GM23338 (cell line): Measurements from ENCODE around the gene LAPTM5. TPM values are rescaled to one million over a fixed set of nuclear protein-coding genes. Genes with fewer than 3 reads are reported as not detected.

Source experiments
- ATAC-seq: fragments of 200-7000 bp; cut with Tn5 transposase; 3 replicates; pipeline ENCODE4 v1.9.1; 2020
- DNase-seq: peaks from one replicate; pipeline ENCODE4 v3.0.0-alpha.2; 2015; ENCODE audit warnings: low spot score
- H2AFZ ChIP-seq: fragments of 200-600 bp; sonication (generic); 2 replicates; pipeline ENCODE4 v1.8.0; 2016; ENCODE audit warnings: antibody characterized with exemption, mild to moderate bottlenecking, moderate library complexity
- H3F3A ChIP-seq: fragments of 200-600 bp; sonication (generic); replicated peaks from 2 replicates; pipeline ENCODE4 v1.8.0; 2017; ENCODE audit warnings: antibody characterized with exemption, mixed run types, low read depth
- H3K27ac ChIP-seq: fragments of 200-600 bp; sonication (generic); 2 replicates; pipeline ENCODE4 v1.6.1; 2016; ENCODE audit warnings: low read depth
- H3K27me3 ChIP-seq: fragments of 200-600 bp; sonication (generic); 2 replicates; pipeline ENCODE4 v1.8.0; 2016; ENCODE audit warnings: mild to moderate bottlenecking, mixed run types, moderate library complexity; ENCODE audit not compliant: insufficient read depth
- H3K36me3 ChIP-seq: fragments of 200-600 bp; sonication (generic); 2 replicates; pipeline ENCODE4 v1.8.0; 2016; ENCODE audit warnings: mild to moderate bottlenecking; ENCODE audit not compliant: insufficient read depth
- H3K4me1 ChIP-seq: fragments of 200-600 bp; sonication (generic); 2 replicates; pipeline ENCODE4 v1.8.0; 2016; ENCODE audit warnings: mild to moderate bottlenecking, moderate library complexity; ENCODE audit not compliant: insufficient read depth
- H3K4me2 ChIP-seq: fragments of 200-600 bp; sonication (generic); 2 replicates; pipeline ENCODE4 v1.7.1; 2017; ENCODE audit warnings: mixed run types
- H3K4me3 ChIP-seq: fragments of 200-600 bp; sonication (generic); 2 replicates; pipeline ENCODE4 v1.6.1; 2016; ENCODE audit warnings: mixed run types
- H3K79me2 ChIP-seq: fragments of 200-600 bp; sonication (generic); replicated peaks from 2 replicates; pipeline ENCODE4 v1.8.0; 2017; ENCODE audit warnings: mild to moderate bottlenecking; ENCODE audit not compliant: insufficient read depth
- H3K9me2 ChIP-seq: fragments of 200-600 bp; sonication (generic); 2 replicates; pipeline ENCODE4 v1.8.0; 2017; ENCODE audit not compliant: insufficient read depth
- H4K20me1 ChIP-seq: fragments of 200-600 bp; sonication (generic); replicated peaks from 2 replicates; pipeline ENCODE4 v1.8.0; 2017; ENCODE audit warnings: mild to moderate bottlenecking; ENCODE audit not compliant: insufficient read depth
- H3K27ac Mint-ChIP-seq: 2 replicates; pipeline ENCODE4 v1.8.0; 2020; ENCODE audit warnings: inconsistent platforms, mild to moderate bottlenecking, moderate library complexity, mixed read lengths
- H3K27me3 Mint-ChIP-seq: 3 replicates; pipeline ENCODE4 v1.8.0; 2022; ENCODE audit warnings: low read depth, mild to moderate bottlenecking, moderate library complexity, mixed read lengths, inconsistent platforms; ENCODE audit not compliant: insufficient read depth, poor library complexity
- H3K36me3 Mint-ChIP-seq: 3 replicates; pipeline ENCODE4 v1.8.0; 2021; ENCODE audit warnings: low read depth, mild to moderate bottlenecking, inconsistent platforms, moderate library complexity, mixed read lengths
- H3K4me1 Mint-ChIP-seq: 3 replicates; pipeline ENCODE4 v1.8.0; 2020; ENCODE audit warnings: mild to moderate bottlenecking, inconsistent platforms, mixed read lengths
- H3K4me3 Mint-ChIP-seq: 3 replicates; pipeline ENCODE4 v1.8.0; 2021; ENCODE audit warnings: moderate library complexity, mild to moderate bottlenecking, inconsistent platforms, mixed read lengths
- H3K9me3 Mint-ChIP-seq: 3 replicates; pipeline ENCODE4 v1.8.0; 2020; ENCODE audit warnings: moderate library complexity, mild to moderate bottlenecking, inconsistent platforms, mixed read lengths
- CREB1 ChIP-seq: fragments of 250-450 bp; sonication (Bioruptor Pico); IDR thresholded peaks from 2 replicates; pipeline ENCODE4 v1.5.0; 2020; ENCODE audit warnings: low read depth, mild to moderate bottlenecking, moderate library complexity
- ETS1 ChIP-seq: IDR thresholded peaks from 2 replicates; pipeline ENCODE4 v1.6.1; 2016; ENCODE audit warnings: antibody characterized with exemption
- EZH2 ChIP-seq: fragments of 200-600 bp; sonication (generic); IDR thresholded peaks from one replicate; pipeline ENCODE4 v1.8.0; 2017; ENCODE audit warnings: antibody characterized with exemption, mild to moderate bottlenecking, low read depth; ENCODE audit not compliant: unreplicated experiment
- EZH2phosphoT487 ChIP-seq: fragments of 200-600 bp; sonication (generic); IDR thresholded peaks from one replicate; pipeline ENCODE4 v1.8.1; 2018; ENCODE audit warnings: antibody characterized with exemption; ENCODE audit not compliant: unreplicated experiment
- JUNB ChIP-seq: IDR thresholded peaks from one replicate; pipeline ENCODE4 v1.6.1; 2016; ENCODE audit warnings: antibody characterized with exemption; ENCODE audit not compliant: unreplicated experiment
- NANOG ChIP-seq: IDR thresholded peaks from 2 replicates; pipeline ENCODE4 v1.6.1; 2016; ENCODE audit warnings: antibody characterized with exemption, borderline replicate concordance
- STAT1 ChIP-seq: IDR thresholded peaks from one replicate; pipeline ENCODE4 v1.6.1; 2016; ENCODE audit warnings: antibody characterized with exemption; ENCODE audit not compliant: unreplicated experiment
- ZNF114 ChIP-seq: fragments of 250-450 bp; sonication (Bioruptor Pico); IDR thresholded peaks from 2 replicates; pipeline ENCODE4 v1.5.0; 2020; ENCODE audit warnings: mild to moderate bottlenecking, moderate library complexity
- polyA plus RNA-seq: library from polyadenylated mRNA; unstranded; fragments of >200 nt; fragmentation: Nextera tagmentation; extraction: Ambion mirVana; gene quantifications from 2 replicates; pipeline ENCODE4 v1.2.1, GENCODE V29; 2016
- total RNA-seq: library from RNA; depleted of rRNA; stranded (reverse); fragments of >200 nt; shearing (Covaris generic); gene quantifications from 2 replicates; pipeline ENCODE4 v1.2.3, GENCODE V29; 2014
- TF ChIP-seq, protein P1 (sequence below): IDR thresholded peaks from one replicate; pipeline ENCODE4 v1.6.1; 2018; ENCODE audit warnings: antibody characterized with exemption; ENCODE audit not compliant: unreplicated experiment
- TF ChIP-seq, protein P2 (sequence below): fragments of 250-450 bp; sonication (Bioruptor Pico); IDR thresholded peaks from 2 replicates; pipeline ENCODE4 v1.5.0; 2020; ENCODE audit warnings: mild to moderate bottlenecking, moderate library complexity
- TF ChIP-seq, protein P3 (sequence below), 2 experiments: fragments of 200-600 bp in 1 of 2; sonication (generic) in 1 of 2; conservative IDR thresholded peaks; 2 replicates each; pipeline versions ENCODE4 v1.5.1 to v1.6.1; 2016 to 2017; ENCODE audit warnings: antibody characterized with exemption in 2 of 2, low read depth in 2 of 2, mild to moderate bottlenecking in 2 of 2, moderate library complexity in 1 of 2

Gene LAPTM5
- total and polyA plus RNA-seq, 2 experiments from 2014 or later = 0.21 TPM; not detected in 1

GRCh38 chr1:30753660-30754123 lies 3.9 kb downstream of the LAPTM5 start:
- Histone ChIP-seq H3K79me2 (no peaks in the 10 kb centered on the region), H3K36me3 (no peaks in the 10 kb centered on the region), H3F3A (no peaks in the 10 kb centered on the region), H3K9me2 (no peaks in the 10 kb centered on the region), H3K4me1 (no peaks in the 10 kb centered on the region), H4K20me1 (no peaks in the 10 kb centered on the region), H3K27me3 (no peaks in the 10 kb centered on the region), H2AFZ (no peak overlapping the region), H3K4me3 (no peak overlapping the region), H3K27ac (no peak overlapping the region), H3K4me2 (no peak overlapping the region)
- no peaks in the 10 kb centered on the region for H3K36me3 Mint-ChIP-seq
- H3K4me1 Mint-ChIP-seq = peaks cover 14% of the 10 kb centered on the region
- no peak overlapping the region for H3K27ac Mint-ChIP-seq
- H3K27me3 Mint-ChIP-seq = peaks cover 9% of the 10 kb centered on the region
- H3K9me3 Mint-ChIP-seq = no peaks in the 10 kb centered on the region
- ATAC-seq (no peak), DNase-seq (no peak)
- no peak overlapping the region for H3K4me3 Mint-ChIP-seq
- TF ChIP-seq, protein P1, sequence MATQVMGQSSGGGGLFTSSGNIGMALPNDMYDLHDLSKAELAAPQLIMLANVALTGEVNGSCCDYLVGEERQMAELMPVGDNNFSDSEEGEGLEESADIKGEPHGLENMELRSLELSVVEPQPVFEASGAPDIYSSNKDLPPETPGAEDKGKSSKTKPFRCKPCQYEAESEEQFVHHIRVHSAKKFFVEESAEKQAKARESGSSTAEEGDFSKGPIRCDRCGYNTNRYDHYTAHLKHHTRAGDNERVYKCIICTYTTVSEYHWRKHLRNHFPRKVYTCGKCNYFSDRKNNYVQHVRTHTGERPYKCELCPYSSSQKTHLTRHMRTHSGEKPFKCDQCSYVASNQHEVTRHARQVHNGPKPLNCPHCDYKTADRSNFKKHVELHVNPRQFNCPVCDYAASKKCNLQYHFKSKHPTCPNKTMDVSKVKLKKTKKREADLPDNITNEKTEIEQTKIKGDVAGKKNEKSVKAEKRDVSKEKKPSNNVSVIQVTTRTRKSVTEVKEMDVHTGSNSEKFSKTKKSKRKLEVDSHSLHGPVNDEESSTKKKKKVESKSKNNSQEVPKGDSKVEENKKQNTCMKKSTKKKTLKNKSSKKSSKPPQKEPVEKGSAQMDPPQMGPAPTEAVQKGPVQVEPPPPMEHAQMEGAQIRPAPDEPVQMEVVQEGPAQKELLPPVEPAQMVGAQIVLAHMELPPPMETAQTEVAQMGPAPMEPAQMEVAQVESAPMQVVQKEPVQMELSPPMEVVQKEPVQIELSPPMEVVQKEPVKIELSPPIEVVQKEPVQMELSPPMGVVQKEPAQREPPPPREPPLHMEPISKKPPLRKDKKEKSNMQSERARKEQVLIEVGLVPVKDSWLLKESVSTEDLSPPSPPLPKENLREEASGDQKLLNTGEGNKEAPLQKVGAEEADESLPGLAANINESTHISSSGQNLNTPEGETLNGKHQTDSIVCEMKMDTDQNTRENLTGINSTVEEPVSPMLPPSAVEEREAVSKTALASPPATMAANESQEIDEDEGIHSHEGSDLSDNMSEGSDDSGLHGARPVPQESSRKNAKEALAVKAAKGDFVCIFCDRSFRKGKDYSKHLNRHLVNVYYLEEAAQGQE = no peak
- TF ChIP-seq ETS1 (no peak), JUNB (no peak), EZH2 (no peak), EZH2phosphoT487 (no peak), NANOG (no peak), STAT1 (no peak), ZNF114 (CRISPR knock-in tag) (no peak), CREB1 (CRISPR knock-in tag) (no peak)
- TF ChIP-seq, protein P2, sequence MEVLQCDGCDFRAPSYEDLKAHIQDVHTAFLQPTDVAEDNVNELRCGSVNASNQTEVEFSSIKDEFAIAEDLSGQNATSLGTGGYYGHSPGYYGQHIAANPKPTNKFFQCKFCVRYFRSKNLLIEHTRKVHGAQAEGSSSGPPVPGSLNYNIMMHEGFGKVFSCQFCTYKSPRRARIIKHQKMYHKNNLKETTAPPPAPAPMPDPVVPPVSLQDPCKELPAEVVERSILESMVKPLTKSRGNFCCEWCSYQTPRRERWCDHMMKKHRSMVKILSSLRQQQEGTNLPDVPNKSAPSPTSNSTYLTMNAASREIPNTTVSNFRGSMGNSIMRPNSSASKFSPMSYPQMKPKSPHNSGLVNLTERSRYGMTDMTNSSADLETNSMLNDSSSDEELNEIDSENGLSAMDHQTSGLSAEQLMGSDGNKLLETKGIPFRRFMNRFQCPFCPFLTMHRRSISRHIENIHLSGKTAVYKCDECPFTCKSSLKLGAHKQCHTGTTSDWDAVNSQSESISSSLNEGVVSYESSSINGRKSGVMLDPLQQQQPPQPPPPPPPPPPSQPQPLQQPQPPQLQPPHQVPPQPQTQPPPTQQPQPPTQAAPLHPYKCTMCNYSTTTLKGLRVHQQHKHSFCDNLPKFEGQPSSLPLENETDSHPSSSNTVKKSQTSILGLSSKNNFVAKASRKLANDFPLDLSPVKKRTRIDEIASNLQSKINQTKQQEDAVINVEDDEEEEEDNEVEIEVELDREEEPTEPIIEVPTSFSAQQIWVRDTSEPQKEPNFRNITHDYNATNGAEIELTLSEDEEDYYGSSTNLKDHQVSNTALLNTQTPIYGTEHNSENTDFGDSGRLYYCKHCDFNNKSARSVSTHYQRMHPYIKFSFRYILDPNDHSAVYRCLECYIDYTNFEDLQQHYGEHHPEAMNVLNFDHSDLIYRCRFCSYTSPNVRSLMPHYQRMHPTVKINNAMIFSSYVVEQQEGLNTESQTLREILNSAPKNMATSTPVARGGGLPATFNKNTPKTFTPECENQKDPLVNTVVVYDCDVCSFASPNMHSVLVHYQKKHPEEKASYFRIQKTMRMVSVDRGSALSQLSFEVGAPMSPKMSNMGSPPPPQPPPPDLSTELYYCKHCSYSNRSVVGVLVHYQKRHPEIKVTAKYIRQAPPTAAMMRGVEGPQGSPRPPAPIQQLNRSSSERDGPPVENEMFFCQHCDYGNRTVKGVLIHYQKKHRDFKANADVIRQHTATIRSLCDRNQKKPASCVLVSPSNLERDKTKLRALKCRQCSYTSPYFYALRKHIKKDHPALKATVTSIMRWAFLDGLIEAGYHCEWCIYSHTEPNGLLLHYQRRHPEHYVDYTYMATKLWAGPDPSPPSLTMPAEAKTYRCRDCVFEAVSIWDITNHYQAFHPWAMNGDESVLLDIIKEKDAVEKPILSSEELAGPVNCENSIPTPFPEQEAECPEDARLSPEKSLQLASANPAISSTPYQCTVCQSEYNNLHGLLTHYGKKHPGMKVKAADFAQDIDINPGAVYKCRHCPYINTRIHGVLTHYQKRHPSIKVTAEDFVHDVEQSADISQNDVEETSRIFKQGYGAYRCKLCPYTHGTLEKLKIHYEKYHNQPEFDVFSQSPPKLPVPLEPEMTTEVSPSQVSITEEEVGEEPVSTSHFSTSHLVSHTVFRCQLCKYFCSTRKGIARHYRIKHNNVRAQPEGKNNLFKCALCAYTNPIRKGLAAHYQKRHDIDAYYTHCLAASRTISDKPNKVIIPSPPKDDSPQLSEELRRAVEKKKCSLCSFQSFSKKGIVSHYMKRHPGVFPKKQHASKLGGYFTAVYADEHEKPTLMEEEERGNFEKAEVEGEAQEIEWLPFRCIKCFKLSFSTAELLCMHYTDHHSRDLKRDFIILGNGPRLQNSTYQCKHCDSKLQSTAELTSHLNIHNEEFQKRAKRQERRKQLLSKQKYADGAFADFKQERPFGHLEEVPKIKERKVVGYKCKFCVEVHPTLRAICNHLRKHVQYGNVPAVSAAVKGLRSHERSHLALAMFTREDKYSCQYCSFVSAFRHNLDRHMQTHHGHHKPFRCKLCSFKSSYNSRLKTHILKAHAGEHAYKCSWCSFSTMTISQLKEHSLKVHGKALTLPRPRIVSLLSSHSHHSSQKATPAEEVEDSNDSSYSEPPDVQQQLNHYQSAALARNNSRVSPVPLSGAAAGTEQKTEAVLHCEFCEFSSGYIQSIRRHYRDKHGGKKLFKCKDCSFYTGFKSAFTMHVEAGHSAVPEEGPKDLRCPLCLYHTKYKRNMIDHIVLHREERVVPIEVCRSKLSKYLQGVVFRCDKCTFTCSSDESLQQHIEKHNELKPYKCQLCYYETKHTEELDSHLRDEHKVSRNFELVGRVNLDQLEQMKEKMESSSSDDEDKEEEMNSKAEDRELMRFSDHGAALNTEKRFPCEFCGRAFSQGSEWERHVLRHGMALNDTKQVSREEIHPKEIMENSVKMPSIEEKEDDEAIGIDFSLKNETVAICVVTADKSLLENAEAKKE (CRISPR knock-in tag) = no peak
- TF ChIP-seq, protein P3, sequence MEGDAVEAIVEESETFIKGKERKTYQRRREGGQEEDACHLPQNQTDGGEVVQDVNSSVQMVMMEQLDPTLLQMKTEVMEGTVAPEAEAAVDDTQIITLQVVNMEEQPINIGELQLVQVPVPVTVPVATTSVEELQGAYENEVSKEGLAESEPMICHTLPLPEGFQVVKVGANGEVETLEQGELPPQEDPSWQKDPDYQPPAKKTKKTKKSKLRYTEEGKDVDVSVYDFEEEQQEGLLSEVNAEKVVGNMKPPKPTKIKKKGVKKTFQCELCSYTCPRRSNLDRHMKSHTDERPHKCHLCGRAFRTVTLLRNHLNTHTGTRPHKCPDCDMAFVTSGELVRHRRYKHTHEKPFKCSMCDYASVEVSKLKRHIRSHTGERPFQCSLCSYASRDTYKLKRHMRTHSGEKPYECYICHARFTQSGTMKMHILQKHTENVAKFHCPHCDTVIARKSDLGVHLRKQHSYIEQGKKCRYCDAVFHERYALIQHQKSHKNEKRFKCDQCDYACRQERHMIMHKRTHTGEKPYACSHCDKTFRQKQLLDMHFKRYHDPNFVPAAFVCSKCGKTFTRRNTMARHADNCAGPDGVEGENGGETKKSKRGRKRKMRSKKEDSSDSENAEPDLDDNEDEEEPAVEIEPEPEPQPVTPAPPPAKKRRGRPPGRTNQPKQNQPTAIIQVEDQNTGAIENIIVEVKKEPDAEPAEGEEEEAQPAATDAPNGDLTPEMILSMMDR (conservative IDR thresholded peaks at IDR 0.05; ENCODE audit: low read depth in 2 of 2) = no peak
